Colonic mucosa (tissue), 4 donors: Measurements from ENCODE around the gene TFDP3. TPM values are rescaled to one million over a fixed set of nuclear protein-coding genes. Genes with fewer than 3 reads are reported as not detected.
A peak's percentile ranks its signal among the peaks of the same experiment; 100 is the strongest.

Experiments
- DNase-seq: peaks from one replicate; pipeline ENCODE4 v3.0.0-alpha.2; 2020
- H3K27ac ChIP-seq: fragments of 200-600 bp; one replicate; pipeline ENCODE4 v1.8.0; 2021
- H3K27me3 ChIP-seq: fragments of 200-600 bp; one replicate; pipeline ENCODE4 v1.8.0; 2021
- H3K36me3 ChIP-seq: fragments of 200-600 bp; one replicate; pipeline ENCODE4 v1.8.0; 2021
- H3K4me1 ChIP-seq: fragments of 200-600 bp; one replicate; pipeline ENCODE4 v1.8.0; 2021; ENCODE audit warnings: mild to moderate bottlenecking
- H3K4me3 ChIP-seq: fragments of 200-600 bp; one replicate; pipeline ENCODE4 v1.8.0; 2021
- H3K9ac ChIP-seq, 2 donors: one replicate each; pipeline ENCODE4 v1.7.0; 2013; ENCODE audit warnings: control low read depth in 2 of 2, low read depth in 2 of 2, low read length in 2 of 2
- H3K9me3 ChIP-seq: fragments of 200-600 bp; one replicate; pipeline ENCODE4 v1.8.0; 2021
- CTCF ChIP-seq: fragments of 200-600 bp; IDR thresholded peaks from one replicate; pipeline ENCODE4 v1.8.0; 2022; ENCODE audit warnings: antibody characterized with exemption, mild to moderate bottlenecking
- intact Hi-C: fragments of 100-400 bp; cut with DNase I; formaldehyde crosslinking; loops from one replicate; pipeline ENCODE4 v1.14.1; 2022
- total RNA-seq, 2 donors: library from RNA; stranded (reverse); fragmentation: NEBNext Ultra II Directional in 1 of 2; extraction: Animal tissue kit (Norgen Biotek cat#: 25700) in 1 of 2; gene quantifications; one replicate each; pipeline ENCODE4 v1.2.1, GENCODE V29; 2021
- donor health status: healthy.
- donor health status: DM: no; HTN: no; CAD: no.
- donor health status: DM: no; HTN: no; CAD: no.

Gene TFDP3
- total RNA-seq, 2 donors from 2014 or later = not detected

GRCh38 chrX:133175605-133176004 lies 42.5 kb downstream of the TFDP3 start:
- no peak overlapping the region for H3K4me3 ChIP-seq
- no peaks in the 10 kb centered on the region for H3K36me3 ChIP-seq
- H3K27ac ChIP-seq = no peak overlapping the region
- no peak for DNase-seq
- H3K9me3 ChIP-seq = no peaks in the 10 kb centered on the region
- intact Hi-C loops = no loop called here
- no peaks in the 10 kb centered on the region for H3K4me1 ChIP-seq
- no peak overlapping the region for H3K9ac ChIP-seq
- TF ChIP-seq CTCF = no peak
- H3K27me3 ChIP-seq = no peaks in the 10 kb centered on the region

- Histone ChIP-seq H3K4me1 (no peaks in the 10 kb centered on the region), H3K9ac (no peak overlapping the region), H3K9me3 (no peaks in the 10 kb centered on the region), H3K4me3 (no peak overlapping the region), H3K27me3 (no peaks in the 10 kb centered on the region), H3K36me3 (no peaks in the 10 kb centered on the region), H3K27ac (no peak overlapping the region)
- intact Hi-C loops = no loop called here
- DNase-seq = no peak
- no peak for TF ChIP-seq CTCF
Measured at GRCh38 chrX:133175162-133175561, 43.0 kb downstream of the TFDP3 start.

- no peak overlapping the region for H3K4me3 ChIP-seq
- intact Hi-C loops = loop anchor here (5.0 kb wide), 1 partner anchor 125 kb away; no protein-coding TSS in a partner anchor
- H3K4me1 ChIP-seq = no peaks in the 10 kb centered on the region
- no peaks in the 10 kb centered on the region for H3K36me3 ChIP-seq
- H3K9me3 ChIP-seq = no peaks in the 10 kb centered on the region
- no peak overlapping the region for H3K27ac ChIP-seq
- TF ChIP-seq CTCF = no peak
- peak; percentile 26 for DNase-seq
- no peak overlapping the region for H3K9ac ChIP-seq
- no peaks in the 10 kb centered on the region for H3K27me3 ChIP-seq
Measured at GRCh38 chrX:133171962-133172708, 46.0 kb downstream of the TFDP3 start.

Other genes starting within 250 kb of the TFDP3 start
- gene USP26, start 121.2 kb downstream of the TFDP3 start, total RNA-seq = not detected
- gene GPC4, start 197.1 kb upstream of the TFDP3 start, total RNA-seq = 10 to 100 TPM; 15.4 to 20.9 TPM